Trophoblast cell (in vitro differentiated cells and primary cell): ENCODE data around the gene CRTAP.

Experiments
- DNase-seq, 2 donors: peaks; one replicate each; pipeline ENCODE4 v3.0.0-alpha.2; 2016
- H2AFZ ChIP-seq: 2 replicates; pipeline ENCODE4 v1.6.1; 2013; ENCODE audit warnings: low read length, moderate library complexity, mild to moderate bottlenecking; ENCODE audit not compliant: insufficient read depth, poor library complexity
- H2AK5ac ChIP-seq: 2 replicates; pipeline ENCODE4 v1.6.1; 2013; ENCODE audit warnings: mild to moderate bottlenecking, low read length
- H2BK120ac ChIP-seq: 2 replicates; pipeline ENCODE4 v1.6.1; 2013; ENCODE audit warnings: low read length, mild to moderate bottlenecking, moderate library complexity; ENCODE audit not compliant: insufficient read depth, poor library complexity
- H2BK12ac ChIP-seq: 2 replicates; pipeline ENCODE4 v1.6.1; 2013; ENCODE audit warnings: mild to moderate bottlenecking, low read length, moderate library complexity
- H2BK5ac ChIP-seq: 2 replicates; pipeline ENCODE4 v1.6.1; 2013; ENCODE audit warnings: low read length, low read depth, moderate library complexity, mild to moderate bottlenecking; ENCODE audit not compliant: poor library complexity
- H3K14ac ChIP-seq: 2 replicates; pipeline ENCODE4 v1.6.1; 2013; ENCODE audit warnings: mild to moderate bottlenecking, low read length
- H3K18ac ChIP-seq: 2 replicates; pipeline ENCODE4 v1.6.1; 2013; ENCODE audit warnings: mild to moderate bottlenecking, low read length
- H3K23ac ChIP-seq: 2 replicates; pipeline ENCODE4 v1.6.1; 2013; ENCODE audit warnings: low read length
- H3K27ac ChIP-seq: 2 replicates; pipeline ENCODE4 v1.5.1; 2013; ENCODE audit warnings: low read depth, mild to moderate bottlenecking, inconsistent platforms, low read length, moderate library complexity
- H3K27me3 ChIP-seq: 2 replicates; pipeline ENCODE4 v1.6.1; 2013; ENCODE audit warnings: inconsistent platforms, mild to moderate bottlenecking, low read length, moderate library complexity; ENCODE audit not compliant: insufficient read depth
- H3K36me3 ChIP-seq, 2 experiments: 1 replicate in 1 of 2; 2 replicates in 1 of 2; pipeline ENCODE4 v1.6.1; 2013; ENCODE audit warnings: low read length in 2 of 2, mild to moderate bottlenecking in 2 of 2, moderate library complexity in 1 of 2; ENCODE audit not compliant: insufficient read depth in 2 of 2, control insufficient read depth in 1 of 2
- H3K4ac ChIP-seq: 2 replicates; pipeline ENCODE4 v1.6.1; 2013; ENCODE audit warnings: low read depth, mild to moderate bottlenecking, low read length, moderate library complexity
- H3K4me1 ChIP-seq, 2 experiments: 1 replicate in 1 of 2; 2 replicates in 1 of 2; pipeline ENCODE4 v1.6.1; 2013; ENCODE audit warnings: low read length in 2 of 2, mild to moderate bottlenecking in 2 of 2, moderate library complexity in 1 of 2; ENCODE audit not compliant: insufficient read depth in 2 of 2, control insufficient read depth in 1 of 2
- H3K4me2 ChIP-seq: 2 replicates; pipeline ENCODE4 v1.6.1; 2013; ENCODE audit warnings: inconsistent platforms, mild to moderate bottlenecking, low read length, moderate library complexity
- H3K4me3 ChIP-seq: 2 replicates; pipeline ENCODE4 v1.5.1; 2013; ENCODE audit warnings: mild to moderate bottlenecking, low read depth, low read length, inconsistent platforms
- H3K79me1 ChIP-seq: one replicate; pipeline ENCODE4 v1.6.1; 2013; ENCODE audit warnings: low read length
- H3K79me2 ChIP-seq: 2 replicates; pipeline ENCODE4 v1.6.1; 2013; ENCODE audit warnings: low read length, mild to moderate bottlenecking; ENCODE audit not compliant: control insufficient read depth, insufficient read depth, poor library complexity
- H3K9ac ChIP-seq: 2 replicates; pipeline ENCODE4 v1.6.1; 2013; ENCODE audit warnings: mild to moderate bottlenecking, low read length
- H3K9me3 ChIP-seq: 2 replicates; pipeline ENCODE4 v1.6.1; 2013; ENCODE audit warnings: low read depth, mild to moderate bottlenecking, control low read depth, inconsistent platforms, low read length; ENCODE audit not compliant: insufficient read depth
- H4K12ac ChIP-seq: 2 replicates; pipeline ENCODE4 v1.6.1; 2013; ENCODE audit warnings: low read depth, mild to moderate bottlenecking, low read length, moderate library complexity
- H4K8ac ChIP-seq: 2 replicates; pipeline ENCODE4 v1.6.1; 2013; ENCODE audit warnings: low read depth, mild to moderate bottlenecking, low read length, moderate library complexity
- H4K91ac ChIP-seq: one replicate; pipeline ENCODE4 v1.6.1; 2013; ENCODE audit warnings: low read depth, mild to moderate bottlenecking, low read length, moderate library complexity
- WGBS: extraction: QIAGEN DNeasy Blood & Tissue Kit; methylation state at CpG from one replicate; pipeline ENCODE4 v1.1.7; 2013; ENCODE audit warnings: missing lambda C conversion rate; ENCODE audit not compliant: insufficient read length, insufficient coverage; ENCODE audit errors: extremely low coverage; 5-methylcytosine and 5-hydroxymethylcytosine counted together

The CRTAP gene

DNA sequence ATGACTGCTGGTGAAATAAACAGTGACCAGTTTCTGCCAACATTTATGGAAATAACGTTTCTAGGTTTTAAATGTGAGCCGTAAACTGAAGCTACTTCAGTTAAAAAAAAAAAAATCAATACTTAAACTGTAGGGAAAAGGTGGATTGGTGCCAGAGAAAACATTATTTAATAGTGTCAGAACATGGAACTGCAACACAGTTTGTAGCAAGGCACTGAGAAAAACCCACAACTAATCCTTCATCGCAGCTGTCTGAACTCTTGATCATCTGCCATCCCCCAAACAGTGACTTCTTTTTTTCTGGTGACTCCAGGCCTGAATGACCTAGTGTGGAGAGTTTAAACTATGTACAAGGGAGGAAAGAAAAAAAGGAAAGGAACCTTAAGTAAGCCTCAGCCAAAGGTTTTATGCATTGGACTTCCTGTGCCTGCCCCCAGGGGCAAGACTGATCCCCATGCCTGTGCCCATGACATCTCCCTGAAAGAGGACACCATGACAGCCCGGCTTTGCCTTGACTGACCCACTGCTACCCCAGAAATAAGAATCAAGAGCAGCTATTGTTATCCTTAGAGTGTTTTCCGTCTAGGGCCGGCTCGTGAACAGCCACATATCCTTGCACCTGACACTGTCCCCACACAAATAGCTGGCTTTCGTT is 33.1 kb downstream of the CRTAP start:
- H3K4ac ChIP-seq = no peak overlapping the region
- H3K9me3 ChIP-seq = no peaks in the 10 kb centered on the region
- no peak overlapping the region for H4K12ac ChIP-seq
- no CpG with 5 or more reads among the region's 8 CpGs for WGBS
- H3K4me3 ChIP-seq = no peak overlapping the region
- no peak overlapping the region for H4K8ac ChIP-seq
- no peak overlapping the region for H3K18ac ChIP-seq
- H3K27me3 ChIP-seq = no peaks in the 10 kb centered on the region
- H3K23ac ChIP-seq = no peak overlapping the region
- no peak overlapping the region for H2BK5ac ChIP-seq
- H3K9ac ChIP-seq = no peak overlapping the region
- H3K14ac ChIP-seq = no peak overlapping the region
- H2AFZ ChIP-seq = no peak overlapping the region
- no peak overlapping the region for H3K27ac ChIP-seq
- H2AK5ac ChIP-seq = no peak overlapping the region
- peaks cover 7 to 12% of the 10 kb centered on the region in 2 experiments for H3K36me3 ChIP-seq
- no peaks in the 10 kb centered on the region for H3K79me1 ChIP-seq
- DNase-seq = no peak
- no peak overlapping the region for H2BK12ac ChIP-seq
- peaks cover 0 to 2% of the 10 kb centered on the region in 2 experiments for H3K4me1 ChIP-seq
- no peaks in the 10 kb centered on the region for H3K79me2 ChIP-seq
- H3K4me2 ChIP-seq = no peak overlapping the region
- H2BK120ac ChIP-seq = no peak overlapping the region
- no peak overlapping the region for H4K91ac ChIP-seq

- H3K4me3 ChIP-seq = no peak overlapping the region
- no peak overlapping the region for H3K4me2 ChIP-seq
- peaks cover 3 to 6% of the 10 kb centered on the region in 2 experiments for H3K36me3 ChIP-seq
- no peak for DNase-seq
- H3K27me3 ChIP-seq = no peaks in the 10 kb centered on the region
- H3K79me1 ChIP-seq = no peaks in the 10 kb centered on the region
- H3K4ac ChIP-seq = no peak overlapping the region
- H3K14ac ChIP-seq = no peak overlapping the region
- no peak overlapping the region for H3K23ac ChIP-seq
- H2BK120ac ChIP-seq = no peak overlapping the region
- no peak overlapping the region for H2AK5ac ChIP-seq
- H2AFZ ChIP-seq = no peak overlapping the region
- no CpG with 5 or more reads among the region's 6 CpGs for WGBS
- no peak overlapping the region for H3K18ac ChIP-seq
- no peaks in the 10 kb centered on the region for H3K79me2 ChIP-seq
- H3K4me1 ChIP-seq = no peaks in the 10 kb centered on the region
- peaks cover 8% of the 10 kb centered on the region for H3K9me3 ChIP-seq
- no peak overlapping the region for H3K27ac ChIP-seq
- H2BK5ac ChIP-seq = no peak overlapping the region
- H4K8ac ChIP-seq = no peak overlapping the region
- H4K91ac ChIP-seq = no peak overlapping the region
- H2BK12ac ChIP-seq = no peak overlapping the region
- H3K9ac ChIP-seq = no peak overlapping the region
- no peak overlapping the region for H4K12ac ChIP-seq
These were observed 35.5 kb downstream of the CRTAP start for GRCh38 chr3:33149342-33149741.

DNA sequence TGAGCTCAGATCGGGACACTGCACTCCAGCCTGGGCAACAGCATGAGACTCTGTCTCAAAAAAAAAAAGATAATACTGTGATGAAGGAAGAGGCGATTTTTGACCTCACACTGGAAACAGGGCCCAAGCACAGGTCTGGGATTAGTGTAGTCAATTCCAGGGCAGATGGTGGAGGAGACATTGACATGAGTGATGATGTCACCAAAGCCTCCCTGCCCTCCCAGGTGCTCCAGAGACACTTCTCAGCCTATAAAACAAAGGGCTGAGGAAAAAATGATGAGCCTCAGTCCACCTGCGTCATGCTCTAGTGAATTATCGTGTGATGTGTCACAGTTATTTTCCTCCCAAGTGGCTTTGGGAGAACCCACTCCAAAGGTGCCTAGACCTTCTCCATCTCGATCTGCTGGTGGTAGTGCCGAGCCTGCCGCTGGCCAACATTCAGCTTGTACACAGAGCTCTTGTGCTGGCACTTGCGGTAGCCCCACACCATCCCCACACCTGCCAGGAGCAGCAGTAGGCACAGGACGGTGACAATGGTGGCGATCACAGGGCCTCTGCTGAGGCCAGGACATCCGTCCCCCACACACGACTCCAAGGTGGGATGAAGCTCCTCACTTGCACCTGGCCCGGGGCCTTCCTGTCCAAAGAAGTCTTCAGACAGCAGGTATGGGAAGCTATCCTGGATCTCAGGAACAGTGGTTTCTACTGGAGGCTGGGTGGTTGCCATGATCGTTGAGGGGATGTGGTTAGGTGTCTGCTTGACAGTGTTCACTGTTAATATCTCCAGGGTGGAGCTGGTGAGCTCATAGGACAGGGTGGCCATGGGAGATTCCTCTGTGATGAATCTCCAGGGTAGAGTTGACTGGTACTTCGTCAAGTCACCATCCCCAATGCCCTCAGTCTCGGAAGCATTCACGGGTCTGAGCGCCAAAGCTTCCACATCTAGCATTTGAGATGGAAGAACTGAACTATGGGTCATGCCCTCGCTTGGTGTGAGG is 38.8 kb downstream of the CRTAP start:
- Histone ChIP-seq H2BK5ac (no peak overlapping the region), H3K27ac (no peak overlapping the region), H4K12ac (no peak overlapping the region), H2AK5ac (no peak overlapping the region), H3K14ac (no peak overlapping the region), H3K27me3 (no peaks in the 10 kb centered on the region), H3K23ac (no peak overlapping the region), H2BK120ac (no peak overlapping the region), H3K9ac (no peak overlapping the region), H3K36me3 (no peaks in the 10 kb centered on the region), H3K18ac (no peak overlapping the region), H3K4me1 (peaks cover 4 to 6% of the 10 kb centered on the region in 2 experiments), H3K79me2 (no peaks in the 10 kb centered on the region), H3K4me2 (no peak overlapping the region), H3K79me1 (no peaks in the 10 kb centered on the region), H4K8ac (no peak overlapping the region), H3K4me3 (no peak overlapping the region), H2AFZ (no peak overlapping the region), H3K9me3 (peaks cover 8% of the 10 kb centered on the region), H4K91ac (no peak overlapping the region), H2BK12ac (no peak overlapping the region), H3K4ac (no peak overlapping the region)
- WGBS = no CpG with 5 or more reads among the region's 19 CpGs
- no peak for DNase-seq

GRCh38 chr3:33153782-33154181 is 40.0 kb downstream of the CRTAP start:
- DNase-seq = no peak
- no peaks in the 10 kb centered on the region for H3K79me1 ChIP-seq
- WGBS = no CpG with 5 or more reads among the region's 4 CpGs
- no peak overlapping the region for H3K23ac ChIP-seq
- H4K8ac ChIP-seq = no peak overlapping the region
- no peak overlapping the region for H2AK5ac ChIP-seq
- H3K9ac ChIP-seq = no peak overlapping the region
- H3K4me2 ChIP-seq = no peak overlapping the region
- no peak overlapping the region for H3K14ac ChIP-seq
- peaks cover 4 to 6% of the 10 kb centered on the region in 2 experiments for H3K4me1 ChIP-seq
- H3K4me3 ChIP-seq = no peak overlapping the region
- no peaks in the 10 kb centered on the region for H3K79me2 ChIP-seq
- H3K9me3 ChIP-seq = peaks cover 8% of the 10 kb centered on the region
- no peak overlapping the region for H3K27ac ChIP-seq
- no peak overlapping the region for H2BK120ac ChIP-seq
- no peak overlapping the region for H3K18ac ChIP-seq
- no peak overlapping the region for H2AFZ ChIP-seq
- H4K91ac ChIP-seq = no peak overlapping the region
- no peak overlapping the region for H2BK5ac ChIP-seq
- H3K36me3 ChIP-seq = no peaks in the 10 kb centered on the region
- H2BK12ac ChIP-seq = no peak overlapping the region
- no peak overlapping the region for H4K12ac ChIP-seq
- no peak overlapping the region for H3K4ac ChIP-seq
- H3K27me3 ChIP-seq = no peaks in the 10 kb centered on the region
